ENCODE data around the gene UNC13C.

The UNC13C gene

GRCh38 chr15:54273928-54274327 lies 295.7 kb downstream of the UNC13C start:
- no peaks in the 10 kb centered on the region for H3K36me3 Mint-ChIP-seq
- no peaks in the 10 kb centered on the region for H3K27me3 Mint-ChIP-seq
- no peak for DNase-seq
- CTCF ChIA-PET: no interaction called here
- no peak overlapping the region for H3K4me3 Mint-ChIP-seq
- no peaks in the 10 kb centered on the region for H3K4me1 Mint-ChIP-seq
- H3K9me3 Mint-ChIP-seq: no peaks in the 10 kb centered on the region
- H3K27ac Mint-ChIP-seq: no peak overlapping the region

DNA sequence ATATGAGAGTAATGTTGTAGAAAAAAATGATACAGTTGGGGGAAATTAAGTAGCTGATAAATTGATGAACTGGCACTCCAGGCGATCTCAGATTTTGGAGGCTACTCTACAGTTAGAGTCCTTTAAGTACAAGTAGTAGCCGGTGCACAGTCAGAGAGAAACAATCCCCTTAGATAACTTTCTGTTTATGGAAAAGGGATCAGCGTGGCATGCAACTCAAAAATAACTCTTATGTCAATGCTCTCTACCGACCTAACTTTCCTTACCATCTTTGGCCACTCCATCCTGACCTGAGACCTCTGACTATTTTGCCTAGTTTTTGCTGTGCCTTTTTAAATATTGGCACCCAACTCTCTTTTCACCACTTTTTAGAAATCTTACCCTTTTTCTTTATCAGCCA lies 299.6 kb downstream of the UNC13C start:
- H3K4me3 Mint-ChIP-seq: no peak overlapping the region
- H3K27me3 Mint-ChIP-seq: no peaks in the 10 kb centered on the region
- DNase-seq: no peak
- no peaks in the 10 kb centered on the region for H3K9me3 Mint-ChIP-seq
- H3K27ac Mint-ChIP-seq: no peak overlapping the region
- CTCF ChIA-PET: no interaction called here
- no peaks in the 10 kb centered on the region for H3K4me1 Mint-ChIP-seq
- H3K36me3 Mint-ChIP-seq: no peaks in the 10 kb centered on the region

DNA sequence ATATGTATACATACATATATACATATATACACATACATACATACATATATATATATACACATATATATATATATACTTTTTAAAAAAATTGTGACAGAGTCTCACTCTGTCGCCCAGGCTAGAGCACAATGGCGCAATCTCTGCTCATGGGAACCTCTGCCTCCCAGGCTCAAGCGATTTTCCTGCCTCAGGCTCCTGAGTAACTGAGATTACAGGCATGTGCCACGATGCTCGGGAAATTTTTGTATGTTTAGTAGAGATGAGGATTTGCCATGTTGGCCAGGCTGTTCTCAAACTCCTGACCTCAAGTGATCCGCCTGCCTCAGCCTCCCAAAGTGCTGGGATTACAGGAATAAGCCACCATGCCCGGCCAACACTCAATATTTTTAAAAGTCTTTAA lies 302.5 kb downstream of the UNC13C start:
- Mint-ChIP-seq H3K4me1 (no peaks in the 10 kb centered on the region), H3K27me3 (no peaks in the 10 kb centered on the region), H3K9me3 (no peaks in the 10 kb centered on the region), H3K27ac (no peak overlapping the region), H3K4me3 (no peak overlapping the region), H3K36me3 (no peaks in the 10 kb centered on the region)
- CTCF ChIA-PET: no interaction called here
- no peak for DNase-seq

DNA sequence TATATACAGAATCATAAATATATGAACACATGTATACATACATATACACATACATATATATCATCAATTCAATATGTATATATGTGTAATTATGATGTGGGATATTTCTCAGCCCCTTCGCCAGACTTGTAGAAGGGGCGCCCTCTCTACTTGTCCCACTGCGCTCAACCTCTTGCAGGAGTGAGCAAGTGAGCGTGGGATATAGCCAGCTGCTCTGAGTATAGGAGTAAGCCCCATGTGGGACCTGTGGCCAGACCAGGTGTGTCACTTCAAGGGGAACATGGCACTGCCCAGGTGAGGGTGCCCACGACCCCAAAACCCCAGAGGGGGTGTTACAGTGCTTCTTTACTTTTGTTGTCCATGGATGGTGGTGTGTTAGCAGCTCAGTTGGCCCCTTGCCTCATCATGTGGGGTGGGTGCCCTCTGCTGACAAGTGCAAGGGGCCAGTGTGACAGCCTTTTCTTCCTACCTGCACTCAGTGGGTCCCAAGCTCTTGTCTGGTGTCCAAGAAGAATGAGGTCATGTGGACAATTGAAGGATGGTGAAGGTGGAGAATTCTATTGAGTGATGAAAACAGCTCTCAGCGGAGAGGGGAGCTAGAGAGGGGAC lies 304.1 kb downstream of the UNC13C start:
- no peak for DNase-seq
- no peak overlapping the region for H3K27ac Mint-ChIP-seq
- H3K4me1 Mint-ChIP-seq: no peaks in the 10 kb centered on the region
- H3K4me3 Mint-ChIP-seq: no peak overlapping the region
- CTCF ChIA-PET: no interaction called here
- no peaks in the 10 kb centered on the region for H3K9me3 Mint-ChIP-seq
- no peaks in the 10 kb centered on the region for H3K27me3 Mint-ChIP-seq
- H3K36me3 Mint-ChIP-seq: no peaks in the 10 kb centered on the region

DNA sequence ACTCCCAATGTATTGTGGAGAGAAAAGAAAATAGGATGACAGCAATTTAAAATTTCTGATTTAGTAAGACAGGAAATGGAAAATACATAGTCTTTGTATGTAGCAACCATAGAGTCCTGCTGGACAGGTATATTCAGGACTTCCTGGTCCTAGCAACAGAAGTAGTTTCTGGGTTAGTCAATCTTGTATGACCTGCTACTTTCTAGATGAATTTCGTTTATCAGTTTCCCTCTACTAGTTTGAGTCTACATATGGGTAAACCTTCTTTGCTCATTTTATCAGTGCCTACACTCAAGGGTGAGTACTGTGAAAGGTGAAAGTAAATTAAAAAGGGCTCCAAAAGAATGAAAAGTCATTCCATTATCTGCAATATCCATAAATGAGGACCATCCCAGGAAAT lies 309.8 kb downstream of the UNC13C start:
- Mint-ChIP-seq H3K27me3 (no peaks in the 10 kb centered on the region), H3K27ac (no peak overlapping the region)
- CTCF ChIA-PET: no interaction called here

DNA sequence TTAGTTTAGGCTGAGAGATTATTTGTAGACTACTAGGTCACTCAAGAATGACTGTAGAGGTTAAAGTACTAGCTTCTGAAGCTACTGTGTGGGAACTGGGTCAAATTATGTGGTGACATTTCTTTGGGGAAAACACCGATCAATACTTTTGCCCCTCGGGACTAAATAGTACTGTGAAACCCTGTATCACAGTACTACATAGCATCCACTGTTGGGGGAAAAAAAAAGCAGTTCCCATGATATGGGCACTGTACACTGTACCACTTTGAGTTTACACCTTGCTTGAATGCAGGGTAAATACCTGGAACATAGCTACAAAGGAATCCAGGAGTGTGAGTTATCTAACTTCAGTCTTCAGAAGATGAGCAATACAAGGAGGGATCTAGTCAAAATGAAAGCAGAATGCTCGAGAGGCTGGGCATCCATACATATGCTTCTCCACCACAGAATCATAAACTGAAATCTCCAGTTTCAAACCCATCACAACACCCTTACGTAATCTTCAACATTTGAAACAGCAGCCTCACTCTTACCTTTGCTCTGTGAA lies 311.4 kb downstream of the UNC13C start:
- no peaks in the 10 kb centered on the region for H3K36me3 Mint-ChIP-seq
- no peak for DNase-seq
- no peaks in the 10 kb centered on the region for H3K9me3 Mint-ChIP-seq
- no peak overlapping the region for H3K4me3 Mint-ChIP-seq
- CTCF ChIA-PET: no interaction called here
- H3K27ac Mint-ChIP-seq: no peak overlapping the region
- no peaks in the 10 kb centered on the region for H3K27me3 Mint-ChIP-seq
- H3K4me1 Mint-ChIP-seq: no peaks in the 10 kb centered on the region

More for the DNA sequence above, 309.8 kb downstream of the UNC13C start:
- no peaks in the 10 kb centered on the region for H3K9me3 Mint-ChIP-seq
- no peaks in the 10 kb centered on the region for H3K36me3 Mint-ChIP-seq
- DNase-seq: no peak
- no peaks in the 10 kb centered on the region for H3K4me1 Mint-ChIP-seq
- no peak overlapping the region for H3K4me3 Mint-ChIP-seq

GRCh38 chr15:54298396-54298795 lies 320.2 kb downstream of the UNC13C start:
- no peak for DNase-seq
- no peaks in the 10 kb centered on the region for H3K4me1 Mint-ChIP-seq
- H3K27ac Mint-ChIP-seq: no peak overlapping the region
- CTCF ChIA-PET: no interaction called here
- H3K36me3 Mint-ChIP-seq: no peaks in the 10 kb centered on the region
- H3K27me3 Mint-ChIP-seq: no peaks in the 10 kb centered on the region
- H3K9me3 Mint-ChIP-seq: no peaks in the 10 kb centered on the region
- H3K4me3 Mint-ChIP-seq: no peak overlapping the region

GRCh38 chr15:54304321-54304720 lies 326.1 kb downstream of the UNC13C start:
- Mint-ChIP-seq H3K27me3 (no peaks in the 10 kb centered on the region), H3K4me3 (no peak overlapping the region), H3K36me3 (no peaks in the 10 kb centered on the region), H3K4me1 (no peaks in the 10 kb centered on the region), H3K27ac (no peak overlapping the region), H3K9me3 (no peaks in the 10 kb centered on the region)
- DNase-seq: no peak
- CTCF ChIA-PET: no interaction called here

DNA sequence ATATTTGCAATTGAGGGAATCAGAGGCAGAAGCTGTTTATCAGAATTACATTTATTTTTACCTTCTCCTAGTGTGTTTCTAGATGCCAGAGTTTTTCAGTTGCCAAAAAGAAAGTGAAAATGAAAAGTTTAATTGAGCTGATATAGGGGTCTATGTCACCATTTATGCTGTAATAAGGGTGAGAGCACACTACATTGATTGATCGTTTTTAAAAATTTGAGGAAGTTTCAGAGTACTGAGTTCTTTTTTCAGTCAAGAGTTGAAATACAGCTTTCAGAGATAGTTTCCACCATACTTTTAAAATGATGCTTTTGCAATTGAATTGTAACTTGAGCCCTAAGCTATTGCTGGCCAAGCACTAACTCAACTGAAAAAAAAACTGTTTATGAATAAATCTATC lies 326.9 kb downstream of the UNC13C start:
- no peak for DNase-seq
- Mint-ChIP-seq H3K27me3 (no peaks in the 10 kb centered on the region), H3K4me3 (no peak overlapping the region), H3K9me3 (no peaks in the 10 kb centered on the region), H3K27ac (no peak overlapping the region), H3K4me1 (no peaks in the 10 kb centered on the region), H3K36me3 (no peaks in the 10 kb centered on the region)
- CTCF ChIA-PET: no interaction called here

GRCh38 chr15:54307252-54307902 lies 329.1 kb downstream of the UNC13C start:
- CTCF ChIA-PET: no interaction called here
- Mint-ChIP-seq H3K36me3 (no peaks in the 10 kb centered on the region), H3K9me3 (no peaks in the 10 kb centered on the region), H3K27ac (no peak overlapping the region), H3K27me3 (no peaks in the 10 kb centered on the region), H3K4me1 (no peaks in the 10 kb centered on the region), H3K4me3 (no peak overlapping the region)
- no peak for DNase-seq

DNA sequence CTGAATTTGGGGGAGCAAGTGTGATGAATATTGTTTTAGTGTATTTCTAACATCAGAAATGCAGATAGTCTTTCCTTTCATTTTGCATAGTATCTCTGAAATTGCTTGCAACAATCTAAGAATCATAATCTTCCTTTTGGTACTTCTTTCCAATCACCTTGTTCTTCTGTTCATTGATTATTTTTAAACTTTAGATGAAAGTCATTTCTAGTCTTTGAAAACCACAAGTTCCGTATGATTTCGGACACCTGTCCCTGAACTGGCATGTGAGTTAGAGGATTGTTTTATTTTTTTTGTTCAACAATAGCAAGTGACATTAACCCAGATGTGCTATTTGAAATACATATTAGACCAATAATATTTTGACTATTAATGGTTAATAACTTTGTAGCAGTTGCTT lies 329.7 kb downstream of the UNC13C start:
- CTCF ChIA-PET: no interaction called here
- Mint-ChIP-seq H3K4me3 (no peak overlapping the region), H3K36me3 (no peaks in the 10 kb centered on the region), H3K27me3 (no peaks in the 10 kb centered on the region), H3K4me1 (no peaks in the 10 kb centered on the region), H3K27ac (no peak overlapping the region), H3K9me3 (no peaks in the 10 kb centered on the region)
- DNase-seq: no peak

DNA sequence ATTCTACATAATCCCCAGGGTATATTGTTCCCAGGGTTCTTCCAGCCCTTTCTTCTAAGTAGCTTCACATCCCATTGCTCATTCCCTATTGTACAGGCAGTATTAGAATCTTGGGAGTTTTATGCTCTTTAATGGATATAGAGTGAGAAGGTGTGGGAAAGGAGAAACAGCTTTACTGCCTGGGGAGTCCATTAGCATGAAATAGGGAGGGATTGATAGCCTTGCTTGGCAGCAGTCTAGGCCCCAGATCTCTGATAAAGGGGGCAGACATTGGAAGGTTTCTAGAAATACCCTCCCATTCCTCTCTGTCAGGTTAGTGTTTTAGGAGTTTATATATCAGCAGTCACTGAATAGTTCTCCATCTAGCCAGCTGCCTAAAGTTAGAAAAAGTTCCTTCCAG lies 334.3 kb downstream of the UNC13C start:
- Mint-ChIP-seq H3K27me3 (no peaks in the 10 kb centered on the region), H3K36me3 (no peaks in the 10 kb centered on the region)

DNA sequence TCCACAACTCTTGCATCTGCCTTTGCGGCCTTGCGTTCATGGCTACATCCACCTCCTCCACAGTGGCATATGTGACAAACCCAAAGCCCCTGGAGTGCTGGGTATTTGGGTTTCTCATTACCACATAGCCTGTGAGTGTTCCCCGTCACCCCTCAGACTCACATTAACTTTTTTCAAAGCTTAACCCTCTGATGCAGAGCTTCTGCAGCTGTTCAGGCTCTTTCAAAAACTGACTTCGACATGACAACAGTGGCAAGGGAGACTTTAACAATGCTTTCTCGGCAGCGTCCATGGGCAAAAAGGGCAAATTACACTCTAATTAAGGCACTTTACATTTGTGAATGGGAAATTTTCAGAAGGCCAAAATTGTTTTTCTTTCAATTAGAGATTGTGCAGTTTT lies 343.2 kb downstream of the UNC13C start:
- Mint-ChIP-seq H3K9me3 (no peaks in the 10 kb centered on the region), H3K4me3 (no peak overlapping the region), H3K27me3 (no peaks in the 10 kb centered on the region), H3K27ac (no peak overlapping the region), H3K4me1 (no peaks in the 10 kb centered on the region), H3K36me3 (no peaks in the 10 kb centered on the region)
- CTCF ChIA-PET: no interaction called here
- no peak for DNase-seq

More for the DNA sequence above, 334.3 kb downstream of the UNC13C start:
- H3K9me3 Mint-ChIP-seq: no peaks in the 10 kb centered on the region
- CTCF ChIA-PET: no interaction called here
- H3K4me1 Mint-ChIP-seq: no peaks in the 10 kb centered on the region
- no peak for DNase-seq
- H3K27ac Mint-ChIP-seq: no peak overlapping the region
- no peak overlapping the region for H3K4me3 Mint-ChIP-seq

GRCh38 chr15:54322341-54322740 lies 344.1 kb downstream of the UNC13C start:
- Mint-ChIP-seq H3K36me3 (no peaks in the 10 kb centered on the region), H3K9me3 (no peaks in the 10 kb centered on the region), H3K27me3 (no peaks in the 10 kb centered on the region), H3K4me1 (no peaks in the 10 kb centered on the region), H3K27ac (no peak overlapping the region), H3K4me3 (no peak overlapping the region)
- no peak for DNase-seq
- CTCF ChIA-PET: no interaction called here

GRCh38 chr15:54345301-54345700 lies 367.1 kb downstream of the UNC13C start:
- Mint-ChIP-seq H3K9me3 (peaks cover 2% of the 10 kb centered on the region), H3K4me1 (no peaks in the 10 kb centered on the region), H3K36me3 (no peaks in the 10 kb centered on the region), H3K27me3 (no peaks in the 10 kb centered on the region), H3K27ac (no peak overlapping the region), H3K4me3 (no peak overlapping the region)
- CTCF ChIA-PET: no interaction called here
- DNase-seq: no peak
